OCI-M1 (cell line): ENCODE measurements around the gene PIK3R1.

ENCODE experiments used
- DNase-seq: peaks from one replicate; lab custom pipeline; 2025; lab: John Stamatoyannopoulos, UW

The PIK3R1 gene

DNA sequence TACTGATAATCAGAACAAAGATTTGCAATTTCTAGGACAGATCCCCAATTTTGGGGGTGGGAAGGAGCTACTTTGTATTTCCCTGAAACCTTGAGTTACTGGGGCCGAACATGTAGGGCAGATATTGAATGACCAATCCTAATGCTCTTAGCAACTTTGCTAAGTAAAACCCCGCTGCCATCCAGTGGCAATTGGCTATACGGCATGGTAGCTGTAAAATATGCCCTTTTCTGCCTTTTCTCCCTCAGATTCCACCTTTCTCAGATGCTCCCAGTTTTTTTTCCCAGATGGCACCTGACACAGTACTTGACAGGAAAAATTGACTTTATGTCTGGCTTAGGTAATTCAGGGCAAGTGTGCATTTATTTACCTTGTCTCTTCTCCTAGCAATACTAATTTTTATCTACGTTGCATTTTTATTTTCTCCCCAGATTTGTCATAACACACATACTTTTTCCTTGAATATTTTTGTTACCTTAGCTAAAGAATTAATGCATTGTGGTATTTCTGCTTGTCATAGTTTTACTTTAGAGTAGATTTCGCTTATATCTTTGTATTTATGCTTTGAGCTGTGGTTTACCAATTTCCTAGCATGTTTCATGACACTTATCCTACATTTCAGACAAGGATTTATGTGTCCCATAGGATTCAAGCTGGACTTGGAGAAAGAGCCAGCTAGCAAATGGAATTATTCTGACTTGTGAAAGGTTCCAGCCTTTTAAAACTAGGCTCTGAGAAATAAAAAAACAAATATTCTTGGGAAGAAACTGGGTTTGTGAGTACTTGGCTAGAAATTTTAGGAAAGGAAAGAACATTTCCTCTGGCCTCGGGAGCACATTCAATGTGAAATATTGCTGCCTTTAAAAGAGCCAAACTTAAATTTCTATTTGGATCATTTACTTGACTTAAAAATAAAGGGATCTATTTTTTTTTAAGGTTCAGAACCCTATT, 37.4 kb downstream of the PIK3R1 start:
- DNase-seq: peak; percentile 81

DNA sequence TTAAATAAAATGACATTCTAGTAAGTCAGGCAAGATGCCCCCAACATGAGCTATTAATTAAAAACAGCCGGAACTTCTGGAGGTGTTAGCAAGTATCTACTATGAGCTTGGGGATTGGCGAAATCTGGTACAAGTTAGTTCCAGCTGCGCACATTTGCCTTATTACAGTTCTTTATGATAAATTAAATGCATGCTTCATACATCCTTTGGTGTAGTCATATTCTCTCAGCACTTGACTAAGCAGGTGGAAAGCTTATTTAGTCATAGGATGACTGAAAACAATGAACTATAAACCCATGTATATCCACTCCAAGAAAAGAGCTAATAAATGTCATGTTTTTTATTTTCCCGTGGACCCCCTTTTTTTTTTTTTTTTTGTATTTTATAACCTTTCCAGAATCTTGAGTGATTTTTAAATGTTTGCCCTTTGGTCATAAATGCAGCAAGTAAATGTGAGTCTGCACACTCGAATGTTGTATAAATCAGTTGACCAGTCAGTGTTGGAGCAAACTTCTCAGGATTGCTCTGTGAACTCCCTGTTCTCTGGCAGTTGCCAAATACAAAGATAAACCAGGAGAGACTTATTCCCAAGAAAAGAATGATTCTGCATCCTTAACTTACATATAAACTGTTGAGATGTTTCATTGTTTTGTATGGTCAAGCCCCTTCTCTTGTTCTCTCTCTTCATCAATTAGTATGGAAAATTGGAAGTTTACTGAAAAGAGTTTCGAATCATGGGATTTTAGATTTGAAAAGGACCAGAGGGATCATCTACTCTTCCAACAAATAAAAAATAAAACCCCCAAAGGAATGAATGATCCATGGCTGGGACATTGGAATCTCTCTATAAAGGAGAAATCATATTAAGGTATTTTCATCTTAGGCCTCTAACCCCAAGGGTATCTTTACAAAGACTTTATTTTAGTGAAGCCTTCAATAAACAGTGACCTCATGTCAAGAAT, 38.3 kb downstream of the PIK3R1 start:
- no peak for DNase-seq

DNA sequence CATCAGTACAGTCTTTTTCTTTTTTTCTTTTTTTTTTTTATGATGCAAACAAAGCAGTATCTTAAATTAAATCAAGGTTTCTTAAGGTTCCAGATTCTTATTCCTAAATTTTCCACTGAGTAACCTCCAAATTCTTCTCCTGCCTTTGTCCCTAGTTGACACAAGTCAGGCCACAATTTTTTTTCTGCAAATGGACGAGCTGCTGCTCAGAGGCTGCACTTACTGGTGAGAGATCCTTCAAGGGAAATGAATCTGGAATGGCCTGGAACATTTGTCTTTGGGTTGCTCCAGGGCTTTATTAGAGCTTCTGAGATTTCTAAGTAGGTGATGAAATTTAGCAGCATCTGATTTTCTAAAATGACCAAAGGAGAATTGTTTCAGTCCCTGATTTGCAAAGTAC, 39.3 kb downstream of the PIK3R1 start:
- DNase-seq: no peak

DNA sequence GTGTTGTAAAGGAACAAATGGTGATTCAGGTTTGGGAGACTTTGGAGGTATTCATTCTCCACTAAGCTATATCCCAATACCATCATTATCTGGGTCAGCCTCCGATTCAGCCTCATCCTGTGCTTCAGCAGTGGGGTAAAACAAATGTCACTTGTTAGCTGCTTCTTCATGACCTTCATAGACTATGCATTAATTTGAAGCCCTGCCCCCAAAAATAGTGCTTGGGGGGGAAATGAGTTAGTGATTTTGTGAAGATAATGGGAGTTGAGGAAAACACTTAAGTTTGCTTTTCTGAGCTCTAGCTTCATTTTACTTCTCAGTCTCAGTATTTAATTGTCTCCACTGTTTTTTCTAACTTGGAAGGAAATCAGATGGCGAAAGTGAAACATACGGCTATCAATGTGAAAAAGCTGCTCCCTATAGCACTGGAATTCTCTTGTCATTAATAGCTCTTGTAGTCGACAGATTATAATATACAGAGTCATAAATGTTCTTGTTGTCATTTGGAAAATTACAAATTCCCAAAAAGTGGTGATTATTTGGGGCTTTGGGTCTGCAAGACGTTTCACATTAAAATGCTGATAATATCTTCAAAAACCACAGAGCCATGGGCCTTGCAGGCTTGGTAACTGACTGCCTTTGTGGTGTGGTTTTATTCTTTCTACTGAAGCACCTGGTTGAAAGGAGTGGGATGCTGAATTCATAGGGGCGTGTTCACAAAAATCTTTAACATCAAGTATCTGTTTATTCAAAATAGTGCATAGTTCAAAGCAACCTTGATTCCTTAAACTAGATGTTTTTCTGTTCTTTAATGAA, 40.0 kb downstream of the PIK3R1 start:
- peak; percentile 62 for DNase-seq

DNA sequence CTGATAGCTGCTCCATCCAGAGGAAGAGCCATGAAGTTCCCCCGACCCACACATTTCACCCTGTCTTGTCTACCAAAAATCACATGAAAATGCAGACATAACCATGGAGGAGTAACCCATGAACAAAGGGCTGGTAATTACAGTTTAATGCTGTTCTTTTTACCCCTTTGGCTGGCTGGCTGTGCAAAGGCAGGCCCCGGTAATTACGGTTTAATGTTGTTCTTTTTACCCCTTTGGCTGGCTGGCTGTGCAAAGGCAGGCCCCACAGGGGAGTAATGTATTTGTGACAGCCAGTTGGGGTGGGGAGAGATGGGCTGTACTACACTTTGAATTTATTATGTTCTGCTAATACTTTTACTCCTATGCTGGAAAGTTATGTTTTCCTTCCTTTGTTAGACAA, 41.7 kb downstream of the PIK3R1 start:
- no peak for DNase-seq

DNA sequence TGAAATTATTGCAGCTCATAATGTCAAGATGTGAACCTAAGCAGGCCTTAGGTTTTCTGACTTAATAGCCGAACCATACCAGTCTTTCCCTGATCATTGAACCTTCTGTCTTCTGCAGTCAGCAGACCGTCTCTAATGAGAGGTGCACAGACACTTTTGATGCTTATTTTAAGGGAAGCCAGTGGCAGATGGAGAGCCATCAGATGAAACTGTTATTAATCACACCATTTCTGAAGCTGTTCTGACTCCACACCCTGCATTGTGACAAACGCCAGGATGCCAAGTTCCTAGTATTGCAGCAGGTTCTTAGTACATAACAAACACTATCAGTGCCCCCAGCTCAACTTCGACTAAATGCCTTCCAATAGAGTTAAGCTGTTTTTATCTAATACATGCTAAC, 43.0 kb downstream of the PIK3R1 start:
- DNase-seq: no peak

DNA sequence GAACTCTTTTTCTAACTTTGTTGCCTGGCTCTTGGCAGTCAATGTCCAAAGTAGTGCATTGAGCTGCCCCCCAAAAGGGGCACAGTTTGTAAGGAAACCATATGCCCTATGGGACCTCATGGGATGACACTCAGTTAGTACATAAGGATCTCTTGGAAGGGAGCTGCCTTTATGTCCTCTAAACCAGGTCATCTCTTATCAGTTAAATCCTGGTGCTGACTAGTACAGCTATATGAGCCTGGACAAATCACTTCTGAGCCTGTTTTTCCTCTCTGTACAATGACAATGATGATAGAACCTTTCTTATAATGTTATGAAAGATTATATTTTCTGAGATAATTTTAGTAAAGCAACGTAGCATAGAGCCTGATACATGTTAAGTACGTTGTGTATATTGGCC, 44.1 kb downstream of the PIK3R1 start:
- no peak for DNase-seq

DNA sequence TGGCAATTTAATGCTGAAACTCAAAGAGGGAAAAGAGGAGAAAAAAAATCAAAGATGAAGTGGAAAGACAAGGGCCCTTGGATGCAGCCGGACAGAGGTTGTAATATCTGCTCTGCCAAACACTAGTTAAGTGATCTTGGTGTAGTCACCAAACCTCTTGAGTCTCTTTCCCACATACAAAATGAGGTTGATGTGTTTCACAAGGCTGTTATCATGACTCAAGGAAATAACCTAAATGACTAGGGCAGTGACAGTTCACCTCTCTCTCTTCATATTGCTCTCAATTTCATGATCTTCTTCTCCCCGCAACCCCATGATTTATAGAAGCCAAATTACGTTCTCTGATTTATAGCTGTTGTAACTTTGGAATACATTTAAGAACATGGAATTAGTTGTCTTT, 44.9 kb downstream of the PIK3R1 start:
- no peak for DNase-seq

DNA sequence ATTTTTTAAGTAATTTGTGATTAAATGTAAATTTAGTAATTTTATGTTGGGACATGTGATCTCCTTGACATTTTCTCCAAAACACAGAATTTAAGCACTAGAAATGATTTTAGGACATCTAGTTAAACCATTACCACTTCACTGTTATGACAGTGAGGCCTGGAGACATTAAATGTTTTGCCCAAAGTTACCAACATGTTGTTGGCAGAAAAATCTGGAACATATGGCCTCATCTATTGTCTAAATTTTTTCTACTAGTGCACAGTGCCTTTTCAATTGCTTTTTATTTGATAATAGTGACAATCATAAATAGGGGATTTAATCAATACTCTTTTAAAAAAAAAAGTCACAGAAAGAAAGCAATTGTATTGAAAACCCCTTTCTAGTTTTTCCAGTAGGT, 45.6 kb downstream of the PIK3R1 start:
- DNase-seq: no peak

DNA sequence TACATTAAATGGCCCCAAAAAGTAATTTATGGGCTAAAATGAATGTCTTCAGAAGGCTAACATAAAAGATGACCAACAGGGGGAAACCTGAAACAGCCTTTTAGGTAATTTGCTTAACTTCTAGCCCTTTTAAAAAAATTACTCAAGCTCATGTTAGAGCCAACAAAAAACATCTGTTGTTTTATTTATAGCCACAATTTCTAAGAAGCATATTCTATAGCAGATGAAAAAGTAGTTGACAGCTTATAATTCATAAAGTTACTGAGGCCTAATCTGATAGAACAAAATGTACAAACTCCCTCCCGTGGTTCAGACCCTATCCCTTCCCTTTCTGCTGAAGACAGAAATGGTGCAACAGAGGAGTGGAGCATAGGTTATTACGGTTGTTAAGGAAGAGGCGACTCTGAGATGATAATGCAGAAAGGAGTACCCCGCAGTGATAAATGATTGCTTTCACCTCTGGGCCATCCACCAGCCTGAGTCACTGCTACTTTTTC, 46.1 kb downstream of the PIK3R1 start:
- peak; percentile 27 for DNase-seq

DNA sequence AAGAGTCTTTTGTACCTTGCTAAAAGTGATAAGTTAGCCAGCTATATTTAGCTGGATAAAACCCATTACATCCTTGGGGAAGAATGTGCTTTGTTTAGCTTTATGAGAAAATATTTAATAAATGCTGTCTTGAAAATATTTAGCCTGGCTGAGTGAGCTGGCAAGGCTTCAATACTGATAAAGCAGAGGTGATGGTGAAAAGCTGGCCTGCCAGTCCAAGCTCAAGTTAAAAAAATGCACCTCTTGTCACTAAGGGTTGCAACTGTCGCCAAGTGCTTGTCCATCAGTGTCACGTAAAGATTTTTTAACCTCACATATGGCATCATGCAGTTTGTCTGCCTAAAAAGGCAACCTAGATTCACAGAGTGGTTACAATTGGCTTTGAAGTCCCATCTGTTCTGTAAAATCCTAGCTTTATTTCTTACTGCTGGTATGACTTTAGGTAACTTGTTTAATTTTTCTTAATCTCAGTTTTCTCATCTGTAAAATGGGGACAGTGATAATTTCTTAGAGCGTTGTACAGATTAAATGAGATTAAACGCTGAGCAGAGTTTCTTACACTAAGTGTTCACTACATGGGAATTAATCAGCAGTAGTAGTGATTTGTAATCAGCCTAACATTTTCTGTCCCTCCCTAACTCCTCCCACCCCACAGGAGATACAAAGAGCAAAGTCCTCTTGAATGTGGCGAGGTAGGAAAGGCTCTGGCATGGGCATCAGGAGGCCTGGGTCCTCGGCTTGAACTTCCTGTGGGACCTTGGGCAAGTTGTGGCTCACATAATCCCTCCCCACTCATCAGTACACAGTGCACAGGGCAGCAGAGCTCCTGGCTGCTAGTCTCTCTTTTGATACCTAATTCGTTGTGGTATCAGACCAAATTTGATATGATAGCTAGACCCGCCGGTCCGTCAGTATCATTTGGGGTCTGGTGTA, 48.7 kb downstream of the PIK3R1 start:
- no peak for DNase-seq

DNA sequence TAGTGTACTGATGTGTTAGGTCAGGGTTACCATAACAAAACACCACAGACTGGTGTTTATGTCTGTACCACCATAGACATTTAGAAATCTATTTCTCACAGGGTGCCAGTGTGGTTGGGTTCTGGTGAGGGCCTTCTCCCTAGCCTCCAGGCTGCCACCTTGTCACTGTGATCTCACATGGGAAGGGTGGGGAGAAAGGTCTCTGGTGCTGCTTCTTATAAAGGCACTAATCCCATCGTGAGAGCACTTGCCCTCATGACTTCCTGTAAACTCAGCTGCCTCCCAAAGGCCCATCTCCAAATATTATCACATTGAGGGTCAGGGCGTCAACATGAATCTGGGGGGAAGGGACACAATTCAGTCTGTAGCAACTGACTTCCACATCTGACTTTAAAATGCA, 49.8 kb downstream of the PIK3R1 start:
- no peak for DNase-seq

DNA sequence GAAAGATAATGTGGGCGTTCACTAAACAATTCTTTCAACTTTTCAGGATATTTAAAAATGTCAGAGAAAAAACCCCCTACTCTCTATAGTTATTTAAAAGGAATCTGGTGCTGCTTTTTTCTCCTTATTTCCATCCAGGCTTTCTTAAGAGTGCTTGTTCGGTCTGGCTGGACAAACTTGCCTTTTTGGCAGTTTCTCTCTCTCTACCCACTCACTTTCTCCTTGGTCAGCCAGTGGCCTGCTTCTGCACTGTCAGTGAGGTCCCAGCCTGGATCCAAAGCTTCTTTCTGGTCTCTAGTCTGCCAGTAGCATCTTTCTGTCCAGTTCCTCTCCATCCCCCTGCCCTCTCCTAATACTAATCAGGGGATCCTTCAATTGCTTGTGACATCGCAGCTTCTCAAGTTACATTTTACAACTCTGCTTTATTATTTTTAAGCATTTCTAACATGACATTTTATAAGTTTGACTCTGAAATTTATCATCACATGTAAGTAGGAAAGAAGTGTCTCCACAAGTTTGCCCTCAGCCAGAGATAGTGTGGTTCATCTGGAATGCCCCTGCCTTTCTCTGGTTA, 50.4 kb downstream of the PIK3R1 start:
- DNase-seq: no peak

DNA sequence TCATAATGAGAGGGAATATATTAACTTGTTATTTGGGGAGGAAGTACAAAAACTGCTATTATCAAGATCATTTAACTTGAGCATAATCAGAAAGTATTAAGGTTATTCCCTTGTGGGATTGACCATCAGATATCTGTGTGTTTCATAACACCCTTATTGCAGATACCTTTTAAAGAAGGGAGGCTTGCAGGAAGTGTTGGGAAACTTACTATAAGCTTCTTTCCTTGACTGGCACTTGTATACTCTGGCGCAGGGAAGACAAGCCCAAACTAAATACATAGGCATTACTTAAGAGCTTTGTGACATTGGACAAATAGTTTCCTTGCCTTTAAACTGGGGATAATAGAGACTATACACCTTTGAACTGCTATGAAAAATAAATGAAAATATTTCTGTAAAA, 50.9 kb downstream of the PIK3R1 start:
- no peak for DNase-seq

DNA sequence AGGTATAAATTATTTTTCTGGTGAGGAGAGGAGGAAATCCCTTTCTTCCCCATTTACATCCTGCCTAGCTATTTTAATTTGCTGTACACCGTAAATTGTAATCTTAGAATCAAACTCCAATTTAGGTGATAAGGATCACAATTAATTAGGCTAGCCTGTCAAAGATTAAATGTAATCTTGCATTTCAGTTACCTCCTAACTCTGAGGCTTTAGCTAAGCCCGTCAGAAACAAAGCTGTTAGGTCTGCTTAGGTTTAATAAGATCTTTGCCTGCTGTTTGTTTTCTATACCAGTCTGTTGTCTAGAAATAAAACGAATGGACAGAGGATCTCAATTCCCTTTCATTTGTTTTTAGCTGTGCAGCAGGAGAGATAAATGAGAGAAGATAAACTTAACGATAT, 51.5 kb downstream of the PIK3R1 start:
- DNase-seq: no peak

DNA sequence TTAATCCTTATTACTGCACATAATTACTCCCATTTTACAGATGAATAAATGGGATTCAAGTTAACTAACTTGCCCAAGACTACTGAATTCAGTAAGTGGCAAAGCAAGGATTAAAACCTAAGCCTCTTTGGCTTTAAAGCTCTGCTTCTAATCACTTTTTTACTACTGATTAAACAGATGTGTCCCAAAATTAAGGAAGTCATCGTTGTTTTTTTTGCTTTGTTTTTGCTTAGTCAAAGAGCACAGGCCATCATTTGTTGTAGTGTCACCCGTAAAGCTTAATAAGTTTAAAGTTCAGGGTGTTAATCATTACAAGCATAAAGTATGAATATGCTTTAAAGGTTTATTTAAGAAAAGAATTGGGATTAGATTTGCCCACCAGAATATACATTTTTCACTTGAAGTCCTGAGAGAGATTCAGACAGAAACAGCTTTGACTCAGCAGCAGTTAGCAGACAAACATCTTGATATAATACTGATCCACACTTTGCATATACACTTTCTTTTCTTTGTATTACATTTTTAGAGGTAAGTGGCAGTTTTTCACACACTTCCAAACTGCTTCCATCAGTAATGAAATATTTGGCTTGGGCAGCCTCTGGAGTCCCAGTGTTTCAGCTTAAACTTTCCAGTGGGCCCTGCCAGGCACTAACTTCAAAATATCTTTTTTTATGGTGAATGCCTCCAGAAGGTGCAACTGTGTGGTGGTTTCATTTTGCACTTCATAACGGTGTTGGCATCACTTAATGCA, 52.7 kb downstream of the PIK3R1 start:
- DNase-seq: no peak

DNA sequence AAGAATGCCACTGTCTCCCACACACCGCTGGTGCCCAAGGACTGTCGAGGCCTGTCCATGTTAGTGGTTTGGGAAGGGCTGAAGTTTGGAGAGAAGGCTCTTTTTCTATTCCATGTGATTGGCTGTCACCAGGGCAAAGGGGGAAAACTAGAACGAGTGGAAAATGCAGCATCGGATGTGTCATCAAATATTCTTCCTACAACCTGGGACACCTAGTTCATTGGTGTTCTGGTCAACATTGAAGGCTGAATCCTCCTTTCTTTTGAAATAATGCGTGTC, 53.2 kb downstream of the PIK3R1 start:
- no peak for DNase-seq

DNA sequence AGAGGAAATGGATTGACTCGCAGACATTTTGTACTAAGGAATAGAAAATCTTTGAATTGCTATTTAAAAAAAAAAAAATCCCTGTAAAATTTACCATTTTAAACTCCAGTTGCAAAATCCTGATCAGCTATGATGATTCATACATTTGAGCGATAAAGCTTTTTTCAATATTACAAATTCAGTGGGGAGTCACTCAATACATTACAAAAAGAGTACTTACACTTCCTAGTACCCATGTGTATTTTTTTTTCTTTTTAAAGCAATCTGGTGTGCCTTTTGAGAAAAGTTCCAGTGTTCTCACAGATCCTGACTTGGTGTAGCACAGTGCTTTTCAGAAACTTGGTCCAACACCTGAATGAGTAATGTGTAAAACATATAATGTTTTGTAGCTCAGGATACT, 54.3 kb downstream of the PIK3R1 start:
- no peak for DNase-seq

DNA sequence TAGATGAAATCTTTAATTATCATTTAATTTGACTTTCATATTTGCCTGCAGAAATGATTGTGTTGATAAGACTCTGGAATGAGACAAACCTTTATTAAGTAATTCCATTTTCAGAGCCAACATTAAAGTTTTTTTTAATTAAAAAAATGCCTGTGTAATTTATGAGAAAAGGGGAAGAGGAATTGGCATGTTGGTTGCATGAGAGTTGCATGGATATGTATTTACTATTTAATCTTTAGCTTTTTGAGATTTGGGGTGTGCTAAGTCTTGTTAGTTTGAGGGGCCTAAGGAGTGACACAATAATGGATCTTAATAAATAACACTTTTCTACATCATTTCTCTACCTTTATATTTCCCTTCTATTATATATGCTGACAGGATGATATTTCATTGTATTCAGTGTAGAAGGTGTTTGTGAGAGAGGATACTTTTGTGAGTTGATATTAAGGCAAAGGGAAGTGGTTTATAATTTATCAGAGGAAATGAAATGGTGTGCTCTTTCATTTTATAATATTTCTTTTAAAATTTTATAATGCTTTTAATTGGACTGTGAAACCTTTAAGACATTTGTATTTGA, 54.9 kb downstream of the PIK3R1 start:
- DNase-seq: no peak

DNA sequence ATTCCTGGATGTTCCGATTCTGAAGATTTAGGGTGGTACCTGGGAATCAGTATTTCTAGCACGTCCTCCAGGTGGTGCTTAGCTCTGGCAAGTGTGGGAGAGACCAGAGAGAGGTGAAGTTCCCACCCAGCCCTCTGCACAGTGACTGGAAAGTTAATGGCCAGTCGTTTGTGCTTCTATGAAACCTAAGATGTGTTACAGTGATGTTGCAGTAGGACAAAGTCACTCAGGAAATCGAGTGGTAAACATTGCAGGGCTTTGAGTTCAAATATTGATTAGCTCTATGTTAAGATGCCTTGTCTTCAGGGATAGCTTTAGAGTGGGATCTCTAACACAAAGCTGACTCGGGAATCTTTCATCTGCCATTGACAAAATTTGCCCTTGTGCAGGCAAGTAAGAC, 55.6 kb downstream of the PIK3R1 start:
- no peak for DNase-seq
